Mucosa of stomach (tissue), 1 donor: Measurements from ENCODE around the gene RNF217.

Source experiments
- H3K27me3 ChIP-seq: one replicate; pipeline ENCODE4 v1.7.0; 2013; ENCODE audit warnings: mild to moderate bottlenecking, low read length; ENCODE audit not compliant: control insufficient read depth, insufficient read depth
- H3K36me3 ChIP-seq: one replicate; pipeline ENCODE4 v1.7.0; 2013; ENCODE audit warnings: low read length; ENCODE audit not compliant: control insufficient read depth, insufficient read depth
- H3K4me1 ChIP-seq: one replicate; pipeline ENCODE4 v1.7.0; 2013; ENCODE audit warnings: mild to moderate bottlenecking, low read length; ENCODE audit not compliant: control insufficient read depth, insufficient read depth
- H3K4me3 ChIP-seq: one replicate; pipeline ENCODE4 v1.7.0; 2013; ENCODE audit warnings: low read length
- H3K9ac ChIP-seq: one replicate; pipeline ENCODE4 v1.7.0; 2013; ENCODE audit warnings: mild to moderate bottlenecking, low read length, moderate library complexity
- H3K9me3 ChIP-seq: one replicate; pipeline ENCODE4 v1.7.0; 2013; ENCODE audit warnings: mild to moderate bottlenecking, low read length, moderate library complexity; ENCODE audit not compliant: control insufficient read depth
- donor health status: Pancreatic carcinoma.

RNF217 gene

GRCh38 chr6:125100074-125100652 is 137.9 kb downstream of the RNF217 start:
- H3K9ac ChIP-seq: no peak overlapping the region
- H3K27me3 ChIP-seq: peaks cover 6% of the 10 kb centered on the region
- H3K9me3 ChIP-seq: no peaks in the 10 kb centered on the region
- no peak overlapping the region for H3K4me3 ChIP-seq
- no peaks in the 10 kb centered on the region for H3K4me1 ChIP-seq
- H3K36me3 ChIP-seq: no peaks in the 10 kb centered on the region

GRCh38 chr6:125101128-125101527 is 138.9 kb downstream of the RNF217 start:
- H3K9ac ChIP-seq: no peak overlapping the region
- H3K9me3 ChIP-seq: no peaks in the 10 kb centered on the region
- no peak overlapping the region for H3K4me3 ChIP-seq
- peaks cover 6% of the 10 kb centered on the region for H3K27me3 ChIP-seq
- H3K36me3 ChIP-seq: no peaks in the 10 kb centered on the region
- H3K4me1 ChIP-seq: no peaks in the 10 kb centered on the region

- peaks cover 6% of the 10 kb centered on the region for H3K27me3 ChIP-seq
- H3K9me3 ChIP-seq: no peaks in the 10 kb centered on the region
- no peaks in the 10 kb centered on the region for H3K4me1 ChIP-seq
- no peak overlapping the region for H3K9ac ChIP-seq
- no peak overlapping the region for H3K4me3 ChIP-seq
- no peaks in the 10 kb centered on the region for H3K36me3 ChIP-seq
Measured at GRCh38 chr6:125101631-125102030, 139.4 kb downstream of the RNF217 start.

- no peaks in the 10 kb centered on the region for H3K4me1 ChIP-seq
- no peaks in the 10 kb centered on the region for H3K9me3 ChIP-seq
- H3K27me3 ChIP-seq: peaks cover 4% of the 10 kb centered on the region
- no peaks in the 10 kb centered on the region for H3K36me3 ChIP-seq
- no peak overlapping the region for H3K9ac ChIP-seq
- H3K4me3 ChIP-seq: no peak overlapping the region
Measured at GRCh38 chr6:125102411-125102810, 140.2 kb downstream of the RNF217 start.

- Histone ChIP-seq H3K9ac (no peak overlapping the region), H3K27me3 (peaks cover 4% of the 10 kb centered on the region), H3K9me3 (no peaks in the 10 kb centered on the region), H3K36me3 (no peaks in the 10 kb centered on the region), H3K4me1 (no peaks in the 10 kb centered on the region), H3K4me3 (no peak overlapping the region)
Measured at GRCh38 chr6:125102891-125103290, 140.7 kb downstream of the RNF217 start.

GRCh38 chr6:125104425-125104824 is 142.2 kb downstream of the RNF217 start:
- Histone ChIP-seq H3K36me3 (no peaks in the 10 kb centered on the region), H3K4me3 (no peak overlapping the region), H3K4me1 (no peaks in the 10 kb centered on the region), H3K9ac (no peak overlapping the region), H3K27me3 (no peaks in the 10 kb centered on the region), H3K9me3 (no peaks in the 10 kb centered on the region)

GRCh38 chr6:125107048-125107447 is 144.8 kb downstream of the RNF217 start:
- Histone ChIP-seq H3K9ac (no peak overlapping the region), H3K4me3 (no peak overlapping the region), H3K9me3 (no peaks in the 10 kb centered on the region), H3K4me1 (no peaks in the 10 kb centered on the region), H3K36me3 (no peaks in the 10 kb centered on the region), H3K27me3 (no peaks in the 10 kb centered on the region)

- Histone ChIP-seq H3K4me1 (no peaks in the 10 kb centered on the region), H3K4me3 (no peak overlapping the region), H3K27me3 (no peaks in the 10 kb centered on the region), H3K36me3 (no peaks in the 10 kb centered on the region), H3K9me3 (no peaks in the 10 kb centered on the region), H3K9ac (no peak overlapping the region)
Measured at GRCh38 chr6:125107896-125108295, 145.7 kb downstream of the RNF217 start.

GRCh38 chr6:125110056-125110455 is 147.8 kb downstream of the RNF217 start:
- no peaks in the 10 kb centered on the region for H3K4me1 ChIP-seq
- H3K36me3 ChIP-seq: no peaks in the 10 kb centered on the region
- H3K9me3 ChIP-seq: no peaks in the 10 kb centered on the region
- H3K9ac ChIP-seq: no peak overlapping the region
- no peaks in the 10 kb centered on the region for H3K27me3 ChIP-seq
- H3K4me3 ChIP-seq: no peak overlapping the region

- no peaks in the 10 kb centered on the region for H3K27me3 ChIP-seq
- no peaks in the 10 kb centered on the region for H3K36me3 ChIP-seq
- H3K4me1 ChIP-seq: no peaks in the 10 kb centered on the region
- no peak overlapping the region for H3K9ac ChIP-seq
- no peak overlapping the region for H3K4me3 ChIP-seq
- no peaks in the 10 kb centered on the region for H3K9me3 ChIP-seq
Measured at GRCh38 chr6:125111219-125111983, 149.2 kb downstream of the RNF217 start.

GRCh38 chr6:125112934-125113333 is 150.7 kb downstream of the RNF217 start:
- Histone ChIP-seq H3K4me1 (no peaks in the 10 kb centered on the region), H3K4me3 (no peak overlapping the region), H3K36me3 (no peaks in the 10 kb centered on the region), H3K9me3 (no peaks in the 10 kb centered on the region), H3K27me3 (no peaks in the 10 kb centered on the region), H3K9ac (no peak overlapping the region)

GRCh38 chr6:125114248-125114858 is 152.1 kb downstream of the RNF217 start:
- no peaks in the 10 kb centered on the region for H3K36me3 ChIP-seq
- H3K4me3 ChIP-seq: no peak overlapping the region
- H3K9me3 ChIP-seq: no peaks in the 10 kb centered on the region
- H3K27me3 ChIP-seq: no peaks in the 10 kb centered on the region
- no peaks in the 10 kb centered on the region for H3K4me1 ChIP-seq
- no peak overlapping the region for H3K9ac ChIP-seq
